ENCODE data around the gene RAI14.

GRCh38 chr5:34675857-34676256, 19.7 kb downstream of the RAI14 start:
- TF ChIP-seq, protein P1, sequence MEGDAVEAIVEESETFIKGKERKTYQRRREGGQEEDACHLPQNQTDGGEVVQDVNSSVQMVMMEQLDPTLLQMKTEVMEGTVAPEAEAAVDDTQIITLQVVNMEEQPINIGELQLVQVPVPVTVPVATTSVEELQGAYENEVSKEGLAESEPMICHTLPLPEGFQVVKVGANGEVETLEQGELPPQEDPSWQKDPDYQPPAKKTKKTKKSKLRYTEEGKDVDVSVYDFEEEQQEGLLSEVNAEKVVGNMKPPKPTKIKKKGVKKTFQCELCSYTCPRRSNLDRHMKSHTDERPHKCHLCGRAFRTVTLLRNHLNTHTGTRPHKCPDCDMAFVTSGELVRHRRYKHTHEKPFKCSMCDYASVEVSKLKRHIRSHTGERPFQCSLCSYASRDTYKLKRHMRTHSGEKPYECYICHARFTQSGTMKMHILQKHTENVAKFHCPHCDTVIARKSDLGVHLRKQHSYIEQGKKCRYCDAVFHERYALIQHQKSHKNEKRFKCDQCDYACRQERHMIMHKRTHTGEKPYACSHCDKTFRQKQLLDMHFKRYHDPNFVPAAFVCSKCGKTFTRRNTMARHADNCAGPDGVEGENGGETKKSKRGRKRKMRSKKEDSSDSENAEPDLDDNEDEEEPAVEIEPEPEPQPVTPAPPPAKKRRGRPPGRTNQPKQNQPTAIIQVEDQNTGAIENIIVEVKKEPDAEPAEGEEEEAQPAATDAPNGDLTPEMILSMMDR (IDR thresholded peaks at IDR 0.05): no peak
- no peak for TF ChIP-seq POLR2A (IDR thresholded peaks at IDR 0.05)

Measured in body of pancreas (tissue), 4 donors.